HG03521 (cell line): Measurements from ENCODE around the gene HEBP2.
A peak's percentile ranks its signal among the peaks of the same experiment; 100 is the strongest.
"Not testable (repeated sequence)": the region's sequence is repeated elsewhere in the genome, so short reads cannot be mapped to it uniquely, and the experiment has no call there.

Source experiments
- ATAC-seq: cut with Tn5 transposase; IDR thresholded peaks from one replicate; pipeline ENCODE4 v1.9.1; 2021; ENCODE audit warnings: mild to moderate bottlenecking, moderate library complexity; ENCODE audit not compliant: unreplicated experiment

The HEBP2 gene, protein sequence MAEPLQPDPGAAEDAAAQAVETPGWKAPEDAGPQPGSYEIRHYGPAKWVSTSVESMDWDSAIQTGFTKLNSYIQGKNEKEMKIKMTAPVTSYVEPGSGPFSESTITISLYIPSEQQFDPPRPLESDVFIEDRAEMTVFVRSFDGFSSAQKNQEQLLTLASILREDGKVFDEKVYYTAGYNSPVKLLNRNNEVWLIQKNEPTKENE

GRCh38 chr6:138403801-138404665 is at the start of gene HEBP2:
HEBP2 (plus strand) TSS chr6:138404223; CDS start chr6:138404496, 273 bp downstream.
- peak; percentile 84 for ATAC-seq

DNA sequence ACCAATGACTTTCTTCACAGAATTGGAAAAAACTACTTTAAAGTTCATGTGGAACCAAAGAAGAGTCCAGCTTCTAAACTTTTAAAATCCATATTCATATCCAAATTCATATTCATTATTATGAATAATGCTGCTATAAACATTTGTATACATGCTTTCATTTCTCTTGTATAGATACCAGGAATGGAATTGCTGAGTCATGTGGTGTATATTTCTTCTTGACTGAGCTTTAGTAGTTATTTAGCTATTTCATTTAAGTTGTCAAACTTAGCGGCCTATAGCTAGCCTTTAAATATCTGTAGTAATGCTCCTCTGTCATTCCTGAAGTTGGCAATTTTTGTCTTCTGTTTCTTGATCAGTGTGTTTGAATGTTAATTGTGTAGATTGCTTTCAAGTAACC is 46.1 kb upstream of the HEBP2 start:
- ATAC-seq = no peak

DNA sequence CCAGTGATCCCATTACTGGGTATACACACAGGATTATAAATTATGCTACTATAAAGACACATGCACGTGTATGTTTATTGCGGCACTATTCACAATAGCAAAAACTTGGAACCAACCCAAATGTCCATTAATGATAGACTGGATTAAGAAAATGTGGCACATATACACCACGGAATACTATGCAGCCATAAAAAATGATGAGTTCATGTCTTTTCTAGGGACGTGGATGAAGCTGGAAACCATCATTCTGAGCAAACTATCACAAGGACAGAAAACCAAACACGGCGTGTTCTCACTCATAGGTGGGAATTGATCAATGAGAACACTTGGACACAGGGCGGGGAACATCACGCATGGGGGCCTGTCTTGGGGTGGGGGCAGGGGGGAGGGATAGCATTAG is 35.3 kb upstream of the HEBP2 start:
- not testable (repeated sequence) for ATAC-seq

DNA sequence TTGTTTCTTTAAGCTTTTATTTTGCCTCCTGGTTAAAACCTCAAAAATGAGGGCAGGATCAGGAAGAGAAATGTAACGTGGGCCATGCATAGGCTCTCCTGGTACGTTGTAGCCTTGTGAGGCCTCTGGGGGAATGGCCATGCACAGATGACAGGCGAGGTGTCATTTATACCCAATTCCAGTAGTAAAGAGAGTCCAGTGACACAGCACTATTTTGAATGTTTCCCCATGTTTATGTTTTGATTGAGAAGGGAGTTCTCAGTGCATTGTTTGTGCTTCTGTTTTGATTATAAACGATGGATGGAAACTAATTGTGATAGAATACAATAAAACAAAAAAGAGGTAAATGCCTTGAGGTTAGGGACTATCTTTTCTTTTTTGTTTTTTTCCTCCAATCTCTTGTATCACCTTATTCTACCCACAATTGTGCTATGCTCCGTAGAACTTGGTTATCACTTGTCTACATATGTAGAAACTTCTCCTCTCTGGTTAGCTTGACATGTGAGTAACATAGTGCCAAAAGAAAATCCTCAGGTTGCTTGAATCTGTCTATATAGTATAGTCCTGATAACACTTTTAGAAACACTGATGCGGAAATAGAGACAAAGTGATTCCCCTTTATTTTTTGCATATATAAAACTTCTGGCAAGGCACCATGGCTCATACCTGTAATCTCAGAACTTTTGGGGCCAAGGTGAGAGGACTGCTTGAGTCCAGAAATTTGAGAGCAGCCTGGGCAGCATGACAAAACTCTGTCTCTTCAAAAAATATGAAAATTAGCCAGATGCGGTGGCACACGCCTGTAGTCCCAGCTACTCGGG is 33.2 kb upstream of the HEBP2 start:
- no peak for ATAC-seq

DNA sequence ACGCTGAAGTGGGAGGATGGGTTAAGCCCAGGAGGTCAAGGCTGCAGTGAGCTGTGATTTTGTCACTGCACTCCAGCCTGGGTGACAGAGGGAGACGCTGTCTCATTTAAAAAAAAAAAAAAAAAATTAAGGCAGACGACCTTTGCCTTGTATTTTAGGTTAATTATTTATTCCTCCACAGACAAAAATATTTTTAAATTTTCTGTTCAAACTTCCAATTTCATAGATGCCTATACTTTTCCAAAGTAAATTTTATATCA is 32.6 kb upstream of the HEBP2 start:
- no peak for ATAC-seq

GRCh38 chr6:138371720-138372119 is 32.3 kb upstream of the HEBP2 start:
- ATAC-seq = no peak

GRCh38 chr6:138372711-138373463 is 31.1 kb upstream of the HEBP2 start:
- no peak for ATAC-seq

DNA sequence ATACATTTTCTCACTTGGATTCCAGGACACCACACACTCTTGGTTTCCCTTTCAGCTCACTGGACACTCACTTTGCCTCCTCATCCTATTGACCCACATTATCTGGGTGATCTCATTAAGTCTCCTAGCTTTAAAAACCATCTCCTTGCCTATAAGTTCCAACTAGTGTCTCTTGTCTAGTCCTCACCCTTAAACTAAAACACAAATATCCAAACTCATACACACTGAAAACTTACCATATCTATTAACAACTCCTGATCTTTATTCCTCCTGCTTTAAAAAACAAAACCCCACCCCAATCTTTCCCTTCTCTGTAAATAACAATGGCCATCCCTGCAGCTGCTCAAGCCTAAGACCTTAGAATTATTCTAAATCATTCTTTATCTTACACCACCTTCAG is 29.8 kb upstream of the HEBP2 start:
- ATAC-seq = no peak

DNA sequence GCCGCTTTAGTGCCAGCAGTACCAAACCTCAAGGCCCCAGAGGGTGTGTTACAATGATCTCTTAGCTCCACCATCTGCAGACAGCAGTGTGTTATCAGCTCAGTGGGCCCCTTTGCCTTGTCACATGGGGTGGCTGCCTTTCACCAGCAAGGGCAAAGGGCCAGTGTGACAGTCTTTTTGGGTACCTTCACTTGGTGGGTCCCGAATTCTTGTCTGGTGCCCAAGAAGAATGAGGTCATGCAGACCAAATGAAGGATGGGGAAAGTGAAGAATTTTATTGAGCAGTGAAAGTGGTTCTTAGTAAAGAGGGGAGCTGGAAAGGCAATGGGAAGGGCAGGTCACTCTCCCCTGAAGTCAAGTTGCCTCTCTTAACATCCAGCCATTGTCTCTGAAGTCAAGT is 29.2 kb upstream of the HEBP2 start:
- no peak for ATAC-seq

DNA sequence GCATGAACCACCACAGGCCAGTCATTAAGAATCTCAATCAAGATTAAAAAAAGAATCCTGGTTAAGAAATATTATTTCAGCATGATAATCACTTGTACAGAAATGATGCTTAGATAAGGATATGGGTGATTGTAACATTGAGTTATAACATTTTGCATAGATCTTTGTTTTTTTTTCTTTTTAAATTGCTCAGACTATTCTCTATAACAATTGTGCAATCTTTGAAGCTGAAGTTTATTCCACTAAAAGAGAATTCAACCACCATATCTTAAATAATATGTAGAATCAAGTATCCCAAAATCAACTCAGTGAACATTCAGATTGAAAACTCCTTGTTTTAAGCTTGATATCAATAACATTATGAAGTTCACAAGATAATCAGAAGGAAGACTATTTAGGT is 27.0 kb upstream of the HEBP2 start:
- no peak for ATAC-seq

- ATAC-seq = no peak
These were observed 26.2 kb upstream of the HEBP2 start, which contains the start of gene SMIM28 for GRCh38 chr6:138377844-138378243. SMIM28 (plus strand) TSS chr6:138377905; CDS start chr6:138378073, 168 bp downstream.

DNA sequence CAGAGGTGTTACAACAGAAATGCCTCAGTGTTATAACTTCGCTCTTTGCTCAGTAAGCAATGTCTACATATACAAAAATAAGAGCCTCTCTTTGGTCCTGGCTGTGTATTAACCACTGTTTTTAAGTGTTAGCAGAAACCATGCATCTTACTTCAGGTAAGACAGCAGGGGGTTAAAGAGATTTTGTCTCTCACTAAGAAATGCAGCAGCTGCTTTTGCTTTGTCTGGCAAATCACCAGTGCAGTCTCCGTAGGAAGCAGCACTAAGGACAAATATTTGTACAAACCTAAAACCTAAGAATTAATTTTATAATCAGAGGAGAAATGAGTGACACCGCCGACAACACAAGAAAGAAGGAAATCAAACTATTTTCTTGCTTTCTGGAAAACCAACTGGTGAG is 25.6 kb upstream of the HEBP2 start:
- ATAC-seq = no peak

DNA sequence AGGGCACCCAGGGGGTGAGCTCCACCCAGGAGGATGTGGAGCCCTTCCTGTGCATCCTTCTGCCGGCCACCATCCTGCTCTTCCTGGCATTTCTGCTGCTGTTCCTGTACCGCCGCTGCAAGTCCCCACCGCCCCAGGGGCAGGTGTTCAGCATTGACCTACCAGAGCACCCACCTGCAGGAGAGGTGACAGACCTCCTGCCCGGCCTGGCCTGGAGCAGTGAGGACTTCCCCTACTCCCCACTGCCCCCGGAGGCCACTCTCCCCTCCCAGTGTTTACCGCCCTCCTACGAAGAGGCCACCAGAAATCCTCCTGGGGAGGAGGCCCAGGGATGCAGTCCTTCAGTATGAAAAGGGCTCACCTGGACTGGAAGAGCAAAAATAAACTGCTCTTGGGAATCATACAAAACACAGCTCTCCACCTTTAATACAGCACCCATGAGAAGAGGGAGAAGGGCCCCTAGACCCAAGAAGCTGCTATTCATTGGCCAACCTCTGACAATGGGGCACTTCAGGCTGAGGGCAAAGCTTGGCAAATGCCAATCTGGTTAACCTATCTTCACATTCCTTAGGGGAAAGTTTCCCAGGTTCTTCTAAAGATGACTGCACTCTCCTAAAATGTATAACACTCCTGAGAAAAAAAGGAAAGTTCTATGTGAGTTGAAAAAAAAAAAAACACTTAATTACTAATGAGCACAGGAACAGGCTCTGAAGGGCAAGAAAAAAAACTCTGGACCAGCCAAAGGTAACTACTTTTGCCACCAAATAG is 21.3 kb upstream of the HEBP2 start:
- ATAC-seq = no peak

GRCh38 chr6:138383776-138384175 is 20.2 kb upstream of the HEBP2 start:
- ATAC-seq = no peak

- ATAC-seq = no peak
These were observed 17.1 kb upstream of the HEBP2 start for GRCh38 chr6:138386897-138387296.

- no peak for ATAC-seq
These were observed 16.2 kb upstream of the HEBP2 start for GRCh38 chr6:138387577-138388368.

DNA sequence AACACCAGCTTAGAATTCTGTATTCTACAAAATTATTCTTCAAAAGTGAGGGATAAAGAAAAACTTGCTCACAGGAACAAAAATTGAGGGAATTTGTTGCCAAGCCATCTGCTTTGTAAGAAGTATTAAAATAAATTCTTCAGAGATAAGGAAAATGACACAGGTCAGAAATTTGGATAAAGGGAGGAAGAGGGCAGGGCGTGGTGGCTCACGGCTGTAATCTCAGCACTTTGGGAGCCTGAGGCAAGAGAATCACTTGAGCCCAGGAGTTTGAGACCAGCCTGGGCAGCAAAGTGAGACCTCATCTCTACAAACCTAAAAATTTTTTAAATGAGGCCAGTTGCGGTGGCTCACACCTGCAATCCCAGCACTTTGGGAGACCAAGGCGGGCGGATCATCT is 14.5 kb upstream of the HEBP2 start:
- no peak for ATAC-seq

GRCh38 chr6:138393871-138394783 is 9.9 kb upstream of the HEBP2 start:
- ATAC-seq = no peak
